Erythroblast (primary cell): ENCODE measurements around the gene ANTXR1.

ENCODE experiments used
- GATA1 ChIP-seq: IDR thresholded peaks from 2 replicates; pipeline ENCODE4 v1.6.1; 2011; ENCODE audit warnings: low read depth, mild to moderate bottlenecking, control low read depth, low read length, moderate library complexity
- POLR2A ChIP-seq: IDR thresholded peaks from 2 replicates; pipeline ENCODE4 v1.6.1; 2011; ENCODE audit warnings: mild to moderate bottlenecking, low read length

DNA sequence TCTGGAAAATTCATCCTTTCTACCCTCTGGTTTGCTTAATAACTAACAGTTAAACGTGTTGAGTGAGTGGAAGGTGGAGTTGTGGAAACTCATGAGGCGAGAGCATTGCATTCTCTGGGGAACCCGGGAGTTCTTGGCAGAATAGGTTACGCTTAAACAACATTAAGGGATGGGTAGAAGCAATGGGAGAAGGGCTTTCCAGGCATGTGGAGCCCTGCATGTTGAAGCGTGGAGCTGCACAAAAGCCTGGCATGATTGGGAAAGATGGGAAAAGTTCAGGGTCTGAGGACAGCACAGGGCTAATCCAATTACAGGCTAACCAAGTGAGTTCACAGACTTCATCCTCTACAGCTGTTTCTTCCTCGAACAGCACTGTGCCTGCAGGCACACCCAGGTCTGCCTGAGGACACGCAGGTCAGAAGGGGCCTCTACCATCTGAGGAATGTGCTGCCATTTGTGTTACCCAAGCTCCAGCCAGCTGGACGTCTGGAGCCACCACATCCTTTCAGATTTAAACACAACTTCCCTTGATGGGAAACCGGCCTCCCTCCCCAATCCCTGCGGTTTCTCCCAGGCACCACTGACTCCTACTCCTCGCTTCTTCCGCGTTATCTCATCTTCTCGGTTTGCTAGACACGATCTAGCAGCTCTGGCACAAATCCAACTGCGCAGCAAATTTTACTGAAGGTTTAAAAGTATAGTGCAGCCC is 164.2 kb downstream of the ANTXR1 start:
- TF ChIP-seq POLR2A (no peak), GATA1 (no peak)
